Activated CD4-positive, alpha-beta T cell treated with anti-CD3 and anti-CD28 coated beads for 24 hours (primary cell): ENCODE measurements around the gene TAF6.

Experiments
- DNase-seq, 2 donors: peaks; one replicate each; pipeline ENCODE4 v3.0.0-alpha.2; 2020; ENCODE audit warnings: low read depth in 2 of 2

The TAF6 gene

GRCh38 chr7:100119072-100119969, at the start of gene TAF6, which contains the start of gene CNPY4:
Gene TAF6 (minus strand): TSS chr7:100119358. CDS start chr7:100114209, 5,149 bp downstream.
Gene CNPY4 (plus strand): TSS chr7:100119634. CDS start chr7:100119745, 111 bp downstream.
- peak; percentile 93 to 96 for DNase-seq

- no peak for DNase-seq
Measured at GRCh38 chr7:100167912-100168323, 48.8 kb upstream of the TAF6 start.

GRCh38 chr7:100166970-100167911, 48.1 kb upstream of the TAF6 start:
- no peak for DNase-seq

- no peak for DNase-seq
Measured at GRCh38 chr7:100166317-100166940, 47.3 kb upstream of the TAF6 start.

GRCh38 chr7:100163871-100164270, 44.7 kb upstream of the TAF6 start:
- DNase-seq = no peak

- no peak for DNase-seq
Measured at GRCh38 chr7:100163006-100163531, 43.9 kb upstream of the TAF6 start.

GRCh38 chr7:100160067-100160466, 40.9 kb upstream of the TAF6 start:
- DNase-seq = no peak

GRCh38 chr7:100159099-100159623, 40.0 kb upstream of the TAF6 start:
- DNase-seq = no peak

GRCh38 chr7:100158229-100159098, 39.3 kb upstream of the TAF6 start, which contains the start of gene TRAPPC14:
Gene TRAPPC14 (minus strand): TSS chr7:100158723. CDS start chr7:100158499, 224 bp downstream.
- peak; percentile 91 to 96 for DNase-seq

GRCh38 chr7:100157334-100158228, 38.4 kb upstream of the TAF6 start:
- DNase-seq = no peak

GRCh38 chr7:100157069-100157333, 37.8 kb upstream of the TAF6 start:
- DNase-seq = no peak

- DNase-seq = no peak
Measured at GRCh38 chr7:100156331-100157068, 37.3 kb upstream of the TAF6 start.

- no peak for DNase-seq
Measured at GRCh38 chr7:100155553-100156317, 36.6 kb upstream of the TAF6 start.

- DNase-seq = no peak
Measured at GRCh38 chr7:100154651-100155491, 35.7 kb upstream of the TAF6 start.

- no peak for DNase-seq
Measured at GRCh38 chr7:100153708-100154535, 34.8 kb upstream of the TAF6 start.
